ENCODE data around the gene CLEC2B. TPM values are rescaled to one million over a fixed set of nuclear protein-coding genes. Genes with fewer than 3 reads are reported as not detected.

Gene CLEC2B
- total RNA-seq, 1 experiment from 2014 or later: not detected

GRCh38 chr12:9851927-9852326, 17.2 kb downstream of the CLEC2B start:
- H3K9me3 Mint-ChIP-seq (ENCODE audit: low read depth, unreplicated experiment): peaks cover 3% of the 10 kb centered on the region
- TF ChIP-seq CTCF (IDR thresholded peaks at IDR 0.05; ENCODE audit: unreplicated experiment): no peak
- H3K36me3 Mint-ChIP-seq (ENCODE audit: insufficient read depth, unreplicated experiment): no peaks in the 10 kb centered on the region
- no peak for DNase-seq
- peaks cover 18% of the 10 kb centered on the region for H3K27me3 Mint-ChIP-seq (ENCODE audit: unreplicated experiment)
- no peaks in the 10 kb centered on the region for H3K4me1 Mint-ChIP-seq (ENCODE audit: low read depth, unreplicated experiment)
- BruUV-seq (replicated peaks): no TSS peak
- intact Hi-C loops (cut with micrococcal nuclease; ENCODE audit: unreplicated experiment): no loop called here
- CTCF ChIA-PET: no interaction called here
- H3K4me3 Mint-ChIP-seq (ENCODE audit: low read depth, unreplicated experiment): no peak overlapping the region
- H3K27ac Mint-ChIP-seq (ENCODE audit: unreplicated experiment): no peak overlapping the region

GRCh38 chr12:9851050-9851449, 18.1 kb downstream of the CLEC2B start:
- Mint-ChIP-seq H3K4me3 (ENCODE audit: low read depth, unreplicated experiment) (no peak overlapping the region), H3K27ac (ENCODE audit: unreplicated experiment) (no peak overlapping the region), H3K36me3 (ENCODE audit: insufficient read depth, unreplicated experiment) (no peaks in the 10 kb centered on the region), H3K9me3 (ENCODE audit: low read depth, unreplicated experiment) (peaks cover 3% of the 10 kb centered on the region), H3K4me1 (ENCODE audit: low read depth, unreplicated experiment) (no peaks in the 10 kb centered on the region), H3K27me3 (ENCODE audit: unreplicated experiment) (peaks cover 27% of the 10 kb centered on the region)
- CTCF ChIA-PET: no interaction called here
- intact Hi-C loops (cut with micrococcal nuclease; ENCODE audit: unreplicated experiment): no loop called here
- DNase-seq: no peak
- BruUV-seq (replicated peaks): no TSS peak
- no peak for TF ChIP-seq CTCF (IDR thresholded peaks at IDR 0.05; ENCODE audit: unreplicated experiment)

GRCh38 chr12:9848899-9849298, 20.3 kb downstream of the CLEC2B start:
- Mint-ChIP-seq H3K4me3 (ENCODE audit: low read depth, unreplicated experiment) (no peak overlapping the region), H3K9me3 (ENCODE audit: low read depth, unreplicated experiment) (peaks cover 3% of the 10 kb centered on the region), H3K36me3 (ENCODE audit: insufficient read depth, unreplicated experiment) (no peaks in the 10 kb centered on the region), H3K27ac (ENCODE audit: unreplicated experiment) (no peak overlapping the region), H3K27me3 (ENCODE audit: unreplicated experiment) (peaks cover 40% of the 10 kb centered on the region), H3K4me1 (ENCODE audit: low read depth, unreplicated experiment) (no peaks in the 10 kb centered on the region)
- CTCF ChIA-PET: no interaction called here
- DNase-seq: no peak
- no TSS peak for BruUV-seq (replicated peaks)
- intact Hi-C loops (cut with micrococcal nuclease; ENCODE audit: unreplicated experiment): no loop called here
- TF ChIP-seq CTCF (IDR thresholded peaks at IDR 0.05; ENCODE audit: unreplicated experiment): no peak

GRCh38 chr12:9843407-9843806, 25.7 kb downstream of the CLEC2B start:
- BruUV-seq (replicated peaks): no TSS peak
- H3K36me3 Mint-ChIP-seq (ENCODE audit: insufficient read depth, unreplicated experiment): no peaks in the 10 kb centered on the region
- peaks cover 3% of the 10 kb centered on the region for H3K9me3 Mint-ChIP-seq (ENCODE audit: low read depth, unreplicated experiment)
- H3K4me1 Mint-ChIP-seq (ENCODE audit: low read depth, unreplicated experiment): no peaks in the 10 kb centered on the region
- no peak overlapping the region for H3K27ac Mint-ChIP-seq (ENCODE audit: unreplicated experiment)
- H3K4me3 Mint-ChIP-seq (ENCODE audit: low read depth, unreplicated experiment): no peak overlapping the region
- peaks cover 36% of the 10 kb centered on the region for H3K27me3 Mint-ChIP-seq (ENCODE audit: unreplicated experiment)
- TF ChIP-seq CTCF (IDR thresholded peaks at IDR 0.05; ENCODE audit: unreplicated experiment): no peak
- CTCF ChIA-PET: no interaction called here
- no peak for DNase-seq
- intact Hi-C loops (cut with micrococcal nuclease; ENCODE audit: unreplicated experiment): no loop called here

- Mint-ChIP-seq H3K4me3 (ENCODE audit: low read depth, unreplicated experiment) (no peak overlapping the region), H3K9me3 (ENCODE audit: low read depth, unreplicated experiment) (no peaks in the 10 kb centered on the region), H3K36me3 (ENCODE audit: insufficient read depth, unreplicated experiment) (no peaks in the 10 kb centered on the region), H3K4me1 (ENCODE audit: low read depth, unreplicated experiment) (no peaks in the 10 kb centered on the region), H3K27me3 (ENCODE audit: unreplicated experiment) (no peaks in the 10 kb centered on the region), H3K27ac (ENCODE audit: unreplicated experiment) (no peak overlapping the region)
- intact Hi-C loops (cut with micrococcal nuclease; ENCODE audit: unreplicated experiment): no loop called here
- TF ChIP-seq CTCF (IDR thresholded peaks at IDR 0.05; ENCODE audit: unreplicated experiment): no peak
- DNase-seq: no peak
- no TSS peak for BruUV-seq (replicated peaks)
- CTCF ChIA-PET: no interaction called here
Measured at GRCh38 chr12:9831720-9832119, 37.4 kb downstream of the CLEC2B start.
